Fibroblast of lung (primary cell): Measurements from ENCODE around the gene PHF20.

Source experiments
- EZH2 ChIP-seq: IDR thresholded peaks from 2 replicates; pipeline ENCODE4 v1.5.1; 2012; ENCODE audit warnings: low read length, control low read depth, mild to moderate bottlenecking; ENCODE audit errors: missing control alignments
- TF ChIP-seq, protein P1 (sequence below), 2 donors: IDR thresholded peaks in 1 of 2; conservative IDR thresholded peaks in 1 of 2; 1 replicate in 1 of 2; 2 replicates in 1 of 2; pipeline ENCODE4 v1.5.1; 2011 to 2012; ENCODE audit warnings: low read length in 2 of 2, control low read depth in 1 of 2, inconsistent platforms in 1 of 2, low read depth in 1 of 2, mild to moderate bottlenecking in 1 of 2

DNA sequence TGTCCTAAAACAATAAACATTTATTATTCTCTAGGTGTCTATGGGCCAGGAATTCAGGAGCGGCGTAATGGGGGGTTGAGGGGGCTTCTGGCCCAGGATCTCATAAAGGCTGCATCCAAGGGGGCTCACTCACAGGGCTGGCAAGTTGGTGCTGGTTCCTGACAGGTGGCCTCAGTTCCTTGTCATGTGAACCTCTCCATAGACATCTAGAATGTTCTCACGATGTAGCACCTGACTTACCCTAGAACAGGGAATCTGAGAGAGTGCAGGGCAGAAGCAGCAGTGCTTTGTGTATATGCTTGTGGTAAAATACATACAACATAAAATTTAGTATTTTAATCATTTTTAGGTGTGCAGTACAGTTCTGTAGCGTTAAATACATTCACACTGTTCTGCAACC lies 57.1 kb downstream of the PHF20 start:
- TF ChIP-seq, protein P1, sequence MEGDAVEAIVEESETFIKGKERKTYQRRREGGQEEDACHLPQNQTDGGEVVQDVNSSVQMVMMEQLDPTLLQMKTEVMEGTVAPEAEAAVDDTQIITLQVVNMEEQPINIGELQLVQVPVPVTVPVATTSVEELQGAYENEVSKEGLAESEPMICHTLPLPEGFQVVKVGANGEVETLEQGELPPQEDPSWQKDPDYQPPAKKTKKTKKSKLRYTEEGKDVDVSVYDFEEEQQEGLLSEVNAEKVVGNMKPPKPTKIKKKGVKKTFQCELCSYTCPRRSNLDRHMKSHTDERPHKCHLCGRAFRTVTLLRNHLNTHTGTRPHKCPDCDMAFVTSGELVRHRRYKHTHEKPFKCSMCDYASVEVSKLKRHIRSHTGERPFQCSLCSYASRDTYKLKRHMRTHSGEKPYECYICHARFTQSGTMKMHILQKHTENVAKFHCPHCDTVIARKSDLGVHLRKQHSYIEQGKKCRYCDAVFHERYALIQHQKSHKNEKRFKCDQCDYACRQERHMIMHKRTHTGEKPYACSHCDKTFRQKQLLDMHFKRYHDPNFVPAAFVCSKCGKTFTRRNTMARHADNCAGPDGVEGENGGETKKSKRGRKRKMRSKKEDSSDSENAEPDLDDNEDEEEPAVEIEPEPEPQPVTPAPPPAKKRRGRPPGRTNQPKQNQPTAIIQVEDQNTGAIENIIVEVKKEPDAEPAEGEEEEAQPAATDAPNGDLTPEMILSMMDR (conservative IDR thresholded peaks at IDR 0.05 in 1 of 2, IDR thresholded peaks at IDR 0.05 in 1 of 2; ENCODE audit: low read depth in 1 of 2, low read length in 2 of 2) = no peak
- TF ChIP-seq EZH2 = no peak
